CD8-positive, alpha-beta memory T cell (primary cell): ENCODE measurements around the gene ZMYND8. TPM values are rescaled to one million over a fixed set of nuclear protein-coding genes. Genes with fewer than 3 reads are reported as not detected.
A peak's percentile ranks its signal among the peaks of the same experiment; 100 is the strongest.
"Not testable (repeated sequence)": the region's sequence is repeated elsewhere in the genome, so short reads cannot be mapped to it uniquely, and the experiment has no call there.

ENCODE experiments used
- CTCF ChIA-PET: fragments of 350-600 bp; sonication (Branson Sonifier 250); formaldehyde crosslinking; loops from one replicate; lab custom pipeline; 2021; ENCODE audit warnings: antibody characterized with exemption; lab: Charles Lee
- POLR2A ChIA-PET: fragments of 350-600 bp; sonication (Branson Sonifier 250); formaldehyde crosslinking; loops from one replicate; lab custom pipeline; 2021; ENCODE audit warnings: antibody characterized with exemption; lab: Charles Lee
- DNase-seq, 5 donors: peaks; one replicate each; pipeline versions ENCODE4 v3.0.0 to v3.0.0-alpha.2; 2020 to 2022; ENCODE audit warnings: mixed read lengths in 1 of 5
- H3K27ac ChIP-seq: one replicate; pipeline ENCODE4 v1.7.0; 2013; ENCODE audit warnings: low read depth, mild to moderate bottlenecking, low read length, moderate library complexity
- H3K27me3 ChIP-seq: 2 replicates; pipeline ENCODE4 v1.7.0; 2013; ENCODE audit warnings: low read length, mild to moderate bottlenecking; ENCODE audit not compliant: insufficient read depth, poor library complexity, severe bottlenecking
- H3K36me3 ChIP-seq: 2 replicates; pipeline ENCODE4 v1.7.0; 2013; ENCODE audit warnings: mild to moderate bottlenecking, low read length, moderate library complexity; ENCODE audit not compliant: insufficient read depth
- H3K4me1 ChIP-seq: 2 replicates; pipeline ENCODE4 v1.7.0; 2013; ENCODE audit warnings: mild to moderate bottlenecking, low read length, moderate library complexity; ENCODE audit not compliant: insufficient read depth
- H3K4me3 ChIP-seq: 2 replicates; pipeline ENCODE4 v1.7.0; 2013; ENCODE audit warnings: mild to moderate bottlenecking, low read length
- H3K9me3 ChIP-seq: 2 replicates; pipeline ENCODE4 v1.7.0; 2013; ENCODE audit warnings: mild to moderate bottlenecking, low read length
- H3K27ac Mint-ChIP-seq, 8 donors: one replicate each; pipeline ENCODE4 v1.8.0; 2020 to 2021; ENCODE audit warnings: mixed read lengths in 8 of 8, mild to moderate bottlenecking in 6 of 8, inconsistent platforms in 3 of 8, moderate library complexity in 3 of 8
- H3K27me3 Mint-ChIP-seq, 2 donors: one replicate each; pipeline ENCODE4 v1.8.0; 2020 to 2021; ENCODE audit warnings: mixed read lengths in 2 of 2, mild to moderate bottlenecking in 1 of 2, moderate library complexity in 1 of 2
- H3K36me3 Mint-ChIP-seq, 3 donors: one replicate each; pipeline ENCODE4 v1.8.0; 2020 to 2021; ENCODE audit warnings: mixed read lengths in 3 of 3, inconsistent platforms in 1 of 3, mild to moderate bottlenecking in 1 of 3
- H3K4me1 Mint-ChIP-seq, 3 donors: one replicate each; pipeline ENCODE4 v1.8.0; 2020 to 2021; ENCODE audit warnings: mixed read lengths in 3 of 3, inconsistent platforms in 1 of 3, mild to moderate bottlenecking in 1 of 3
- H3K4me3 Mint-ChIP-seq, 7 donors: one replicate each; pipeline ENCODE4 v1.8.0; 2020 to 2021; ENCODE audit warnings: mixed read lengths in 7 of 7, mild to moderate bottlenecking in 6 of 7, moderate library complexity in 4 of 7, inconsistent platforms in 2 of 7
- H3K9me3 Mint-ChIP-seq, 5 donors: one replicate each; pipeline ENCODE4 v1.8.0; 2020 to 2022; ENCODE audit warnings: mixed read lengths in 5 of 5, mild to moderate bottlenecking in 3 of 5, moderate library complexity in 2 of 5, inconsistent platforms in 1 of 5
- polyA plus RNA-seq: library from polyadenylated mRNA; unstranded; fragments of 300-500 nt; fragmentation: Illumina TruSeq; gene quantifications from one replicate; pipeline ENCODE4 v1.2.3, GENCODE V29; 2021
- total RNA-seq, 2 experiments: library from RNA; stranded (reverse); gene quantifications; one replicate each; pipeline ENCODE4 v1.2.3, GENCODE V29; 2021

Gene ZMYND8
- total and polyA plus RNA-seq, 3 experiments from 2014 or later: 20.9 to 30.7 (median 25.8) TPM

- Mint-ChIP-seq H3K4me3 (no peak overlapping the region), H3K9me3 (no peaks in the 10 kb centered on the region), H3K36me3 (peaks cover 0 to 71% (median 15%) of the 10 kb centered on the region in 3 donors), H3K4me1 (peaks cover 7 to 22% (median 10%) of the 10 kb centered on the region in 3 donors), H3K27me3 (no peaks in the 10 kb centered on the region), H3K27ac (peak overlapping the region in 2 of 8 donors; percentile 19 to 46)
- no peak overlapping the region for H3K4me3 ChIP-seq
- no peak for DNase-seq
- peaks cover 24% of the 10 kb centered on the region for H3K36me3 ChIP-seq
- H3K27me3 ChIP-seq: no peaks in the 10 kb centered on the region
- H3K4me1 ChIP-seq: no peaks in the 10 kb centered on the region
- POLR2A ChIA-PET: no interaction called here
- no peaks in the 10 kb centered on the region for H3K9me3 ChIP-seq
- H3K27ac ChIP-seq: no peak overlapping the region
- CTCF ChIA-PET: interaction anchor here (1.8 kb wide), 1 partner anchor 116 kb away, joined by 5 read pairs; no protein-coding TSS in a partner anchor
Observed at GRCh38 chr20:47267621-47268020, 88.9 kb downstream of the ZMYND8 start.

DNA sequence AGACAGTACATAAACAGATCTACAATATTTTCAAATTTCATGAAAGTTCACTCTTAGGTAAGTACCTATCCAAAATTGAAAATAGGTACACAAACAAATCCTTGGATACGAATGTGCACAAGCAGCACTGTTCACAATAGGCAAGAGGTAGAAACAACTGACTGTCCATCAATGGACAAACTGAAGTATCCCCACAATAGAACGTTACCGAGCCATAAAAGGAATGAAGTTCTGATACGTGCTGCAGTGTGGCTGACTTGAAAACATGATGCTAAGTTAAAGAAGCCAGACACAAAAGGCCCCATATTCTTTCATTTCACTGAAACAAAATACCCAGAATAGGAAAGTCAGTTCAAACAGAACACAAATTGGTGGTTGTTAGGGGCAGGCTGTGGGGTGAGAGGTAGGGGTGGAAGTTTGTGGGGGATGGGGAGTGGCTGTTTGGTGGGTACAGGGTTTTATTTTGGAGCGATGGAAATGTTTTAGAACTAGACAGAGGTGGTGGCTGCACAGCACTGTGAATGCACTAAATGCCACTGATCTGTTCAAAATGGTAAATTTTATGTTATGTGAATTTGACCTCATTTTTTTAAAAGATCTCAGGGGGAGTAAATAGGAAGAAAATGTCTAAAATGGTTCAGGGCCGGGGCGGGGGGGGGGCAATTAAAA is 89.5 kb downstream of the ZMYND8 start:
- no peaks in the 10 kb centered on the region for H3K9me3 ChIP-seq
- Mint-ChIP-seq H3K36me3 (peaks cover 0 to 73% (median 16%) of the 10 kb centered on the region in 3 donors), H3K4me3 (no peak overlapping the region), H3K27ac (peak overlapping the region in 3 of 8 donors; percentile 33 to 52 (median 46)), H3K27me3 (no peaks in the 10 kb centered on the region), H3K9me3 (no peaks in the 10 kb centered on the region), H3K4me1 (peaks cover 7 to 24% (median 10%) of the 10 kb centered on the region in 3 donors)
- H3K27me3 ChIP-seq: no peaks in the 10 kb centered on the region
- POLR2A ChIA-PET: no interaction called here
- peaks cover 26% of the 10 kb centered on the region for H3K36me3 ChIP-seq
- no peaks in the 10 kb centered on the region for H3K4me1 ChIP-seq
- no peak for DNase-seq
- no peak overlapping the region for H3K4me3 ChIP-seq
- no peak overlapping the region for H3K27ac ChIP-seq
- CTCF ChIA-PET: interaction anchor here (1.8 kb wide), 1 partner anchor 117 kb away, joined by 5 read pairs; no protein-coding TSS in a partner anchor

GRCh38 chr20:47265984-47266383 is 90.5 kb downstream of the ZMYND8 start:
- CTCF ChIA-PET: no interaction called here
- Histone ChIP-seq H3K4me3 (no peak overlapping the region), H3K9me3 (no peaks in the 10 kb centered on the region), H3K27me3 (no peaks in the 10 kb centered on the region), H3K36me3 (peaks cover 27% of the 10 kb centered on the region), H3K4me1 (no peaks in the 10 kb centered on the region), H3K27ac (no peak overlapping the region)
- H3K27me3 Mint-ChIP-seq: no peaks in the 10 kb centered on the region
- no peak for DNase-seq
- no peaks in the 10 kb centered on the region for H3K9me3 Mint-ChIP-seq
- peak overlapping the region in 3 of 8 donors; percentile 51 to 58 (median 51) for H3K27ac Mint-ChIP-seq
- H3K36me3 Mint-ChIP-seq: peaks cover 0 to 78% (median 19%) of the 10 kb centered on the region in 3 donors
- peaks cover 7 to 24% (median 10%) of the 10 kb centered on the region in 3 donors for H3K4me1 Mint-ChIP-seq
- H3K4me3 Mint-ChIP-seq: no peak overlapping the region
- POLR2A ChIA-PET: no interaction called here

DNA sequence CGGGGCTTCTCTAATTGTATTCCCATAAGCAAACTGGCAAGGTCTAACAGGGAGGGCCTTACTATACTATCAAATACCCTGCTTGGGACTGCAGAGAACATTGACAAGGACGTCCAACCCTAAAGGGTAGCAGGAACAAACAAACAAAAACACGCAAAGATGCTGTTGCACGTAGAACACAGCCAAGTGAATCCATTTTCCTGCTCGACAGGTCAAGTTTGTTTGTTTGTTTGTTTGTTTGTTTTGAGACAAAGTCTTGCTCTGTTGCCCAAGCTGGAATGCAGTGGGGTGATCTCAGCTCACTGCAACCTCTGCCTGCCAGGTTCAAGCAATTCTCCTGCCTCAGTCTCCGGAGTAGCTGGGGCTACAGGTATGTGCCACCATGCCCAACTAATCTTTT is 91.3 kb downstream of the ZMYND8 start:
- no peak overlapping the region for H3K4me3 Mint-ChIP-seq
- peaks cover 0 to 78% (median 24%) of the 10 kb centered on the region in 3 donors for H3K36me3 Mint-ChIP-seq
- ChIA-PET POLR2A (no interaction called here), CTCF (no interaction called here)
- H3K27me3 Mint-ChIP-seq: no peaks in the 10 kb centered on the region
- Histone ChIP-seq H3K4me1 (no peaks in the 10 kb centered on the region), H3K27ac (no peak overlapping the region), H3K36me3 (peaks cover 33% of the 10 kb centered on the region), H3K27me3 (no peaks in the 10 kb centered on the region), H3K4me3 (no peak overlapping the region), H3K9me3 (no peaks in the 10 kb centered on the region)
- DNase-seq: no peak
- H3K4me1 Mint-ChIP-seq: peaks cover 11 to 24% (median 14%) of the 10 kb centered on the region in 3 donors
- H3K9me3 Mint-ChIP-seq: no peaks in the 10 kb centered on the region
- H3K27ac Mint-ChIP-seq: no peak overlapping the region

DNA sequence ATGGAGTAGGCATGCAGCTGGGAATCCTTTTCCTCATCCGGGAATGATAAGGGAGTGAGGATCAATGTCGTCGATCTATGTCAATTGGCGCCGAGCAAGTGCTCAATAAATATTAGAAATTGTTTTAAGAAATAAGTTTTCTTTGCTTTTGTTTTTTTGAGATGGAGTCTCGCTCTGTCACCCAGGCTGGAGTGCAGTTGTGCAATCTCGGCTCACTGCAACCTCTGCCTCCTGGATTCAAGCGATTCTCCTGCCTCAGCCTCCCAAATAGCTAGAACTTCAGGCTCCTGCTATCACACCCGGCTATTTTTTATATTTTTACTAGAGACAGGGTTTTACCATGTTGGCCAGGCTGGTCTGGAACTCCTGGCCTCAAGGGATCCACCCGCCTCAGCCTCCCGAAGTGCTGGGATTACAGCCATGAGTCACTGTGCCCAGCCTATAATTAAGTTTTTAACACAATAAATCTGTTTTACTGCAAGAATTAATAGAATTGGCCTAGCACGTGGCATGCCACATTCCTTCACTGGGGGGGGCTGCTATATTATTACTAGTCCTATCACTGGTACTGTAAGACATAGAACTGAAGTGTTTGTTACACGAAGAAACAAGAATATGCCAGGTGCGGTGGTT is 92.2 kb downstream of the ZMYND8 start:
- H3K36me3 ChIP-seq: peaks cover 41% of the 10 kb centered on the region
- H3K27ac Mint-ChIP-seq, DNase-seq, H3K27me3 Mint-ChIP-seq, H3K27me3 ChIP-seq, H3K9me3 Mint-ChIP-seq, H3K27ac ChIP-seq, H3K4me1 ChIP-seq, H3K4me3 Mint-ChIP-seq, POLR2A ChIA-PET, H3K9me3 ChIP-seq, H3K4me3 ChIP-seq: not testable (repeated sequence)
- Mint-ChIP-seq H3K36me3 (peaks cover 0 to 79% (median 24%) of the 10 kb centered on the region in 3 donors), H3K4me1 (peaks cover 11 to 24% (median 14%) of the 10 kb centered on the region in 3 donors)
- CTCF ChIA-PET: interaction anchor here (0.7 to 2.7 kb wide), 3 partner anchors 10 to 120 kb away, joined by 3 to 15 read pairs (median 3); no protein-coding TSS in a partner anchor

GRCh38 chr20:47263465-47264084 is 92.9 kb downstream of the ZMYND8 start:
- Histone ChIP-seq H3K27ac (no peak overlapping the region), H3K27me3 (no peaks in the 10 kb centered on the region), H3K36me3 (peaks cover 47% of the 10 kb centered on the region), H3K4me3 (no peak overlapping the region), H3K9me3 (no peaks in the 10 kb centered on the region), H3K4me1 (no peaks in the 10 kb centered on the region)
- no peaks in the 10 kb centered on the region for H3K27me3 Mint-ChIP-seq
- no peaks in the 10 kb centered on the region for H3K9me3 Mint-ChIP-seq
- DNase-seq: no peak
- H3K36me3 Mint-ChIP-seq: peaks cover 0 to 81% (median 24%) of the 10 kb centered on the region in 3 donors
- no peak overlapping the region for H3K27ac Mint-ChIP-seq
- ChIA-PET CTCF (interaction anchor here (0.7 to 2.7 kb wide), 3 partner anchors 10 to 120 kb away, joined by 3 to 15 read pairs (median 3); no protein-coding TSS in a partner anchor), POLR2A (no interaction called here)
- no peak overlapping the region for H3K4me3 Mint-ChIP-seq
- peaks cover 17 to 26% (median 19%) of the 10 kb centered on the region in 3 donors for H3K4me1 Mint-ChIP-seq

- no peaks in the 10 kb centered on the region for H3K9me3 ChIP-seq
- H3K27ac ChIP-seq: no peak overlapping the region
- H3K4me1 ChIP-seq: no peaks in the 10 kb centered on the region
- Mint-ChIP-seq H3K27me3 (no peaks in the 10 kb centered on the region), H3K4me1 (peaks cover 22 to 29% (median 23%) of the 10 kb centered on the region in 3 donors), H3K36me3 (peaks cover 0 to 85% (median 24%) of the 10 kb centered on the region in 3 donors), H3K4me3 (no peak overlapping the region), H3K27ac (no peak overlapping the region), H3K9me3 (no peaks in the 10 kb centered on the region)
- H3K4me3 ChIP-seq: no peak overlapping the region
- H3K27me3 ChIP-seq: no peaks in the 10 kb centered on the region
- peaks cover 51% of the 10 kb centered on the region for H3K36me3 ChIP-seq
- ChIA-PET CTCF (interaction anchor here (2.7 kb wide), 1 partner anchor 121 kb away, joined by 15 read pairs; no protein-coding TSS in a partner anchor), POLR2A (no interaction called here)
- no peak for DNase-seq
Observed at GRCh38 chr20:47263080-47263464, 93.4 kb downstream of the ZMYND8 start.
